ENCODE measurements around the gene TCF4. TPM values are rescaled to one million over a fixed set of nuclear protein-coding genes. Genes with fewer than 3 reads are reported as not detected.

The TCF4 gene
- total and polyA plus RNA-seq, 4 donors, result 14.3 to 356 (median 73.0) TPM

DNA sequence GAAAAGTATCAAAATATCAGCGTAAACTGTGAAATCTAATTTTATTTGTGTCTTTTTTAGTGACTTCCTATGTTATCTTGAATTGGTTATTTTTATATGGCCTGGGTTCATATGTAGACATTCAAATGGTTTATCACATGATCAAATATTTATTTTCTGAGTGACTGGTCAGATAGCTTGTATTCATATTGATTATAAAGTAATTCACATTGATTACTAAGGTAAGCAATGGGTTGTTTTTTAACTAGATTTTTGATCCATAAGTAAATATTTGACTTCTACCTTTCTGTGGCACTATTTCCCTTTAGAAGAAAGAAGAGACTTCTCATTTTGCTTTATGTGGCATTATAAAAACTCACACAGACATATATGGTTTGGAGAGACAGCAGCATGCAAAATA lies 260.5 kb downstream of the TCF4 start:
- TF ChIP-seq, protein P1, sequence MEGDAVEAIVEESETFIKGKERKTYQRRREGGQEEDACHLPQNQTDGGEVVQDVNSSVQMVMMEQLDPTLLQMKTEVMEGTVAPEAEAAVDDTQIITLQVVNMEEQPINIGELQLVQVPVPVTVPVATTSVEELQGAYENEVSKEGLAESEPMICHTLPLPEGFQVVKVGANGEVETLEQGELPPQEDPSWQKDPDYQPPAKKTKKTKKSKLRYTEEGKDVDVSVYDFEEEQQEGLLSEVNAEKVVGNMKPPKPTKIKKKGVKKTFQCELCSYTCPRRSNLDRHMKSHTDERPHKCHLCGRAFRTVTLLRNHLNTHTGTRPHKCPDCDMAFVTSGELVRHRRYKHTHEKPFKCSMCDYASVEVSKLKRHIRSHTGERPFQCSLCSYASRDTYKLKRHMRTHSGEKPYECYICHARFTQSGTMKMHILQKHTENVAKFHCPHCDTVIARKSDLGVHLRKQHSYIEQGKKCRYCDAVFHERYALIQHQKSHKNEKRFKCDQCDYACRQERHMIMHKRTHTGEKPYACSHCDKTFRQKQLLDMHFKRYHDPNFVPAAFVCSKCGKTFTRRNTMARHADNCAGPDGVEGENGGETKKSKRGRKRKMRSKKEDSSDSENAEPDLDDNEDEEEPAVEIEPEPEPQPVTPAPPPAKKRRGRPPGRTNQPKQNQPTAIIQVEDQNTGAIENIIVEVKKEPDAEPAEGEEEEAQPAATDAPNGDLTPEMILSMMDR (IDR thresholded peaks at IDR 0.05; ENCODE audit: control extremely low read depth, extremely low read depth), result no peak
- H3K9ac ChIP-seq (ENCODE audit: insufficient read depth in 1 of 2, low read length in 2 of 2), result no peak overlapping the region

DNA sequence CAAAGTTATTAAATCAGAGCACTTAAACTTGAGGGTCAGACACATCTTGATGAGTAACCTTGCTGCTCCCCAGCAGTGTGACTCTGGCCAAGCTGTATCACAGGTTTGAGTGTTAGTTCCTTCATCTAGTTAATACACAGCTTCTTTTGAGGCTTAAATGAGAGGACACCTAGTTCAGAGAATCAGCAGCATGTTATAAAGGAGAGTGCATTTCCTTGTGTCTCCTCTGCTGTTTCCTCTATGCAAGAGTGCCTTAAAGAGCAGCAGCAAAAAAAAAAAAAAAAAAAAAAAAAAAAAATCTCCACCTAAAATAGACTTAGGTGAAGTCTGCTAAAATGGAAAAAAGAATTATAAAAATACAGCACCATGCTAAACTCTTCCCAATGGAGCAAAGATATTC lies 261.9 kb downstream of the TCF4 start:
- H3K36me3 ChIP-seq (ENCODE audit: control insufficient read depth in 4 of 4, insufficient read depth in 4 of 4, low read length in 4 of 4), result no peaks in the 10 kb centered on the region
- no peak overlapping the region for H3K27ac ChIP-seq (ENCODE audit: low read depth in 1 of 2, low read length in 1 of 2)
- no peak for DNase-seq
- H3K9ac ChIP-seq (ENCODE audit: insufficient read depth in 1 of 2, low read length in 2 of 2), result no peak overlapping the region
- H3K4me3 ChIP-seq, result no peak overlapping the region
- H3K4me1 ChIP-seq (ENCODE audit: control insufficient read depth in 5 of 5, insufficient read depth in 5 of 5, low read length in 5 of 5), result peaks cover 0 to 17% (median 12%) of the 10 kb centered on the region in 5 donors
- no peak for ATAC-seq (ENCODE audit: insufficient read depth, low FRiP score)
- H3K27me3 ChIP-seq (ENCODE audit: control insufficient read depth in 3 of 3, insufficient read depth in 3 of 3, low read length in 2 of 3), result no peaks in the 10 kb centered on the region
- TF ChIP-seq, protein P1 (IDR thresholded peaks at IDR 0.05; ENCODE audit: control extremely low read depth, extremely low read depth), result no peak
- H3K9me3 ChIP-seq (ENCODE audit: control insufficient read depth in 4 of 4, insufficient read depth in 3 of 4, low read length in 3 of 4), result no peaks in the 10 kb centered on the region

More for the DNA sequence above, 260.5 kb downstream of the TCF4 start:
- DNase-seq, result no peak
- Histone ChIP-seq H3K27me3 (ENCODE audit: control insufficient read depth in 3 of 3, insufficient read depth in 3 of 3, low read length in 2 of 3) (no peaks in the 10 kb centered on the region), H3K4me3 (no peak overlapping the region), H3K27ac (ENCODE audit: low read depth in 1 of 2, low read length in 1 of 2) (no peak overlapping the region), H3K36me3 (ENCODE audit: control insufficient read depth in 4 of 4, insufficient read depth in 4 of 4, low read length in 4 of 4) (no peaks in the 10 kb centered on the region), H3K4me1 (ENCODE audit: control insufficient read depth in 5 of 5, insufficient read depth in 5 of 5, low read length in 5 of 5) (peaks cover 0 to 16% (median 12%) of the 10 kb centered on the region in 5 donors), H3K9me3 (ENCODE audit: control insufficient read depth in 4 of 4, insufficient read depth in 3 of 4, low read length in 3 of 4) (no peaks in the 10 kb centered on the region)
- 95 to 96% methylated on average over 1 of the region's 1 CpG for WGBS, 2 donors
- ATAC-seq (ENCODE audit: insufficient read depth, low FRiP score), result no peak

DNA sequence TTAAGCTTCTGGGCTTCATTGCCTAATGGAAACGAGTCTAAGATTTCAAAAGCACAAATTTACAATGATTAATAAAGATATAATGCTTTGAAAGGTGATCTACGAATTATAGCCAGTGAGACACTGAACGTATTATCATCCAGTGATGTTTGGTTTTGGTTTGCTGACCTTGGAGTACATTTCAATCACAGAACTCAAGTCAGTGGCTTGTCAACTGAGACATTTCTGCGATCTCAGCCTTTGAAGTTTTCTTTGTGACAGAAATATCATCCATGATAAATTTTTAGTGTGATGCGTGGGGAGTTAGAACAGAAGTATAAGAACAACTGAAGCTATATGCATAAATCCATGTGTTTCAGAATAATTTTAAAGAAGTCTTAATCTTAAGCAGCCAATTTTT lies 263.8 kb downstream of the TCF4 start:
- H3K9ac ChIP-seq (ENCODE audit: insufficient read depth in 1 of 2, low read length in 2 of 2), result no peak overlapping the region

More for the DNA sequence above, 263.8 kb downstream of the TCF4 start:
- peak overlapping the region in 1 of 2 donors; percentile 41 for H3K27ac ChIP-seq (ENCODE audit: low read depth in 1 of 2, low read length in 1 of 2)
- H3K36me3 ChIP-seq (ENCODE audit: control insufficient read depth in 4 of 4, insufficient read depth in 4 of 4, low read length in 4 of 4), result no peaks in the 10 kb centered on the region
- no peak overlapping the region for H3K4me3 ChIP-seq
- TF ChIP-seq, protein P1 (IDR thresholded peaks at IDR 0.05; ENCODE audit: control extremely low read depth, extremely low read depth), result no peak
- no peak for ATAC-seq (ENCODE audit: insufficient read depth, low FRiP score)
- no peaks in the 10 kb centered on the region for H3K27me3 ChIP-seq (ENCODE audit: control insufficient read depth in 3 of 3, insufficient read depth in 3 of 3, low read length in 2 of 3)
- 79 to 83% methylated on average over 5 of the region's 5 CpGs for WGBS, 2 donors
- H3K9me3 ChIP-seq (ENCODE audit: control insufficient read depth in 4 of 4, insufficient read depth in 3 of 4, low read length in 3 of 4), result no peaks in the 10 kb centered on the region
- peaks cover 0 to 24% (median 11%) of the 10 kb centered on the region in 5 donors for H3K4me1 ChIP-seq (ENCODE audit: control insufficient read depth in 5 of 5, insufficient read depth in 5 of 5, low read length in 5 of 5)
- no peak for DNase-seq

Measured in lung (tissue), 12 donors.